IPS-20b (cell line): ENCODE measurements around the gene MRGPRE.

Source experiments
- H3K27ac ChIP-seq: one replicate; pipeline ENCODE4 v1.5.1; 2013; ENCODE audit warnings: low read length
- H3K27me3 ChIP-seq: 2 replicates; pipeline ENCODE4 v1.6.1; 2013; ENCODE audit warnings: mild to moderate bottlenecking, low read length, inconsistent platforms; ENCODE audit not compliant: insufficient read depth
- H3K36me3 ChIP-seq: 2 replicates; pipeline ENCODE4 v1.6.1; 2013; ENCODE audit warnings: low read depth, mild to moderate bottlenecking, inconsistent platforms, low read length, moderate library complexity; ENCODE audit not compliant: insufficient read depth
- H3K4me1 ChIP-seq: 2 replicates; pipeline ENCODE4 v1.6.1; 2013; ENCODE audit warnings: mild to moderate bottlenecking, control low read depth, inconsistent platforms, low read length, moderate library complexity; ENCODE audit not compliant: insufficient read depth
- H3K4me3 ChIP-seq: 2 replicates; pipeline ENCODE4 v1.5.1; 2013; ENCODE audit warnings: mild to moderate bottlenecking, low read length, inconsistent platforms
- H3K9ac ChIP-seq: 2 replicates; pipeline ENCODE4 v1.6.1; 2013; ENCODE audit warnings: low read depth, mild to moderate bottlenecking, inconsistent platforms, low read length, moderate library complexity
- H3K9me3 ChIP-seq: 2 replicates; pipeline ENCODE4 v1.6.1; 2013; ENCODE audit warnings: mild to moderate bottlenecking, low read depth, low read length, inconsistent platforms; ENCODE audit not compliant: insufficient read depth

MRGPRE gene

DNA sequence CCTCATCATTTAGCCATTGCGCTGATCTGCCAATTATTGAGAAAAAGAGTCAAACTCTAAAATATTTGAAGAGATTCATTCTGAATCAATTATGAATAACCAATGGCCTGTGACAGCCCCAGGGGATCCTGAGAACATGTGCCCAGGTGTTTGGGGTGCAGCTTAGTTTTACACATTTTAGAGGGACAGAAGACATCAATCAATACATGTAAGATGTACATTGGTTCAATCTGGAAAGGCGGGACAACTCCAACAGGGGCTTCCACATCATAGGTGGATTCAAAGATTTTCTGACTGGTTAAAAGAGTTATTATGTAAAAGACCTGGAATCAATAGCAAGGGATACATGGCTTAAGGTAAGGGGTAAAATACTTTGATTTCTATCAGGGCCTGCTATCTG lies 4.9 kb upstream of the MRGPRE start:
- Histone ChIP-seq H3K27ac (no peak overlapping the region), H3K4me3 (no peak overlapping the region), H3K27me3 (no peaks in the 10 kb centered on the region), H3K4me1 (peaks cover 5% of the 10 kb centered on the region; the same call in 1 of the 2 replicates), H3K9ac (no peak overlapping the region), H3K9me3 (peaks cover 6% of the 10 kb centered on the region; the same call in 1 of the 2 replicates), H3K36me3 (no peaks in the 10 kb centered on the region)

DNA sequence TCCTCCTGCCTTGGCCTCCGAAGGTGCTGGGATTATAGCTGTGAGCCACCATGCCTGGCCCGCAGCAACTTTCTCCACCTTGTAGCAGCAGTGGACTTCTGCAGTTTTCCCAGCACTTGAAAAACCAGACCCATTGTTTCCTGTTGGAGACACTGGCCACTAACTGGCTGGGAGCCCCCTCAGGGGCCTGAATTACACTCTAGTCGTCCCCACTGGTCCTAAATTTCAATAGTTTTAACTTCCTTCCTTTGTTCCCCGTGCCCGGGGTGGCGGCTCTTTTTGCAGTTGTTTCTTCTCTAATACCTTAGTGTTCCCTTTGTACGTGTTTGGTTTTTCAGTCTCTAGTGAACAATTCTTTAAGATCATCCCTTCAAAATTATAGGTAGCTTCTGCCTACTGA lies 2.6 kb upstream of the MRGPRE start:
- Histone ChIP-seq H3K4me3 (no peak overlapping the region), H3K27ac (no peak overlapping the region), H3K9me3 (no peaks in the 10 kb centered on the region), H3K27me3 (no peaks in the 10 kb centered on the region), H3K9ac (no peak overlapping the region), H3K36me3 (no peaks in the 10 kb centered on the region), H3K4me1 (no peaks in the 10 kb centered on the region)

DNA sequence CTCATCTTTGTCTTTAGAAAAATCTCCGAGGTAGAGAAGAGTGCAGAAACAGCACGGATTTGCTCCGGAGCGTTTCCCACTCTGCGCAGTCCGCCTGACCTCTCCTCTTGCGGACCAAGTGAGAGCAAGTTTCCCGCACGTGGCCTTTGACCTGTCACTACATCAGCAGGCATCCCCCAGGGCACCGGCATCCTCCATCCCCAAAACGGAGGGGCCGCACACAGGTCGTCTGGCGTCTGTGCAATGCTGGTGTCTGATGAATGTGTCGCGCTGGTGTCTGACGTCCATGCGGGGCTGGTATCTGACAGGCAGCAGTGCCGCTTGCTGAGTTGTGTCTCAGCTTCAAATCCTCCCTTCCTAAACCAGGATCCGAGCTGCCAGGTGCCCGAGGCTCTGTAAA lies 739 bp upstream of the MRGPRE start:
- H3K4me3 ChIP-seq: no peak overlapping the region
- no peaks in the 10 kb centered on the region for H3K4me1 ChIP-seq
- no peak overlapping the region for H3K9ac ChIP-seq
- H3K27ac ChIP-seq: no peak overlapping the region
- no peaks in the 10 kb centered on the region for H3K9me3 ChIP-seq
- H3K36me3 ChIP-seq: no peaks in the 10 kb centered on the region
- H3K27me3 ChIP-seq: no peaks in the 10 kb centered on the region

DNA sequence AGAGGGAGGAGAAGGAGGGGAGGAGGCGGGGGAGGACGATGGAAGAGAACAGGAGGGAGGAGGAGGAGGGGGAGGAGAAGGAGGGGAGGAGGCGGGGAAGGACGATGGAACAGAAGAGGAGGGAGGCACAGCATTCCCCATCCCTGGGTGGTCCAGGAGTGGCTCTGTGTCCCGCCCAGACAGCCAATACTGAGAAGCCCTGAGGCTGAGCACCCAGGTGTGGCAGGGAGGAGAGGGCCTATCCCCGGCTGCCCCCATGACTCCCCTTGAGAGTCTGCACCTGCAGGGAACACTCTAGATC lies 717 bp downstream of the MRGPRE start:
- Histone ChIP-seq H3K36me3 (no peaks in the 10 kb centered on the region), H3K9me3 (no peaks in the 10 kb centered on the region), H3K27me3 (no peaks in the 10 kb centered on the region), H3K9ac (no peak overlapping the region), H3K4me3 (no peak overlapping the region), H3K4me1 (no peaks in the 10 kb centered on the region), H3K27ac (no peak overlapping the region)

DNA sequence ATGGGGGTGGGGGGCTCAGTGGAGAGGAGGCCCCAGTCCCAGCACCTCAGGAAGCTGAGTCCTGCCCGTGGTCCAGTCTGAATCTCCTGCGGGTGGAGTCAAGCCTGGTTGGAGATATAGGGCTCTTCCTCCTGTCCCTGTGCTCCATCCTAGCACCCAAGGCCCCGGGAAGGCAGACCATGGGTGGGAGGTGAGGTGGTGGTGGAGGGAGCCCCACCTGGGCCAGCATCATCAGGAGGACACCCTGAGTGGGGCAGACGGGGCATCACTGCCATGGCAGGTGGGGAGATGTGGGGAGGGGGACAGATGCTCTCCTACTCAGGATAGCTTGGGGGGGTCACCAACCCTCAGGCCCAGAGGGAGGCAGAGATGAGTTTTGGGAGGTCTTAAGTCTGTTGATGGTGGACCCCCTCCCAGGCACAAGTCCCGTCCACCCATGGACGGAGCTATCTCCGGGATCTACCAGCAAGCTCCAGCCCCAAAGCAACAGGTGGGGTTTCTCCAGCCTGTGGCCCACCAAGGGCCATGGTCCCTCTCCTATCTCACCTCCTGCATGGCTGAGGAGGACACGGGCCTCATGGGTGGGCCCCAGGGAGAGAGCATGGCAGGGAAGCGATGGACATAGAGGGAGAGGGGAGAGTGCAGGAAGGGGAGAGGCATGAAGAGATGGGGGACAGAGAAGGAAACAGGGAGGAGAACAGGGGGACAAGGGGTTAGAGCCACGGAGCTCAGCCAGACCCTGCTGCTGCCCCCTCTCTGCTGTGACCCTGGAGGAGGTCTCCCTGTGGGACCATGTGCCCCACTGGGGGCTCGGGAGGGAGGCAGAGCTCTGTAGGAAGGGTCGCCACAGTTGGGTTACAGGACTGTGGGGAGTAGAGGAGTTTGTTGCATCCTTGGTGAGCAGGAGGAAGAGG lies 1.3 kb downstream of the MRGPRE start:
- Histone ChIP-seq H3K27ac (no peak overlapping the region), H3K36me3 (no peaks in the 10 kb centered on the region), H3K9me3 (no peaks in the 10 kb centered on the region), H3K9ac (no peak overlapping the region), H3K27me3 (no peaks in the 10 kb centered on the region), H3K4me1 (no peaks in the 10 kb centered on the region), H3K4me3 (no peak overlapping the region)

DNA sequence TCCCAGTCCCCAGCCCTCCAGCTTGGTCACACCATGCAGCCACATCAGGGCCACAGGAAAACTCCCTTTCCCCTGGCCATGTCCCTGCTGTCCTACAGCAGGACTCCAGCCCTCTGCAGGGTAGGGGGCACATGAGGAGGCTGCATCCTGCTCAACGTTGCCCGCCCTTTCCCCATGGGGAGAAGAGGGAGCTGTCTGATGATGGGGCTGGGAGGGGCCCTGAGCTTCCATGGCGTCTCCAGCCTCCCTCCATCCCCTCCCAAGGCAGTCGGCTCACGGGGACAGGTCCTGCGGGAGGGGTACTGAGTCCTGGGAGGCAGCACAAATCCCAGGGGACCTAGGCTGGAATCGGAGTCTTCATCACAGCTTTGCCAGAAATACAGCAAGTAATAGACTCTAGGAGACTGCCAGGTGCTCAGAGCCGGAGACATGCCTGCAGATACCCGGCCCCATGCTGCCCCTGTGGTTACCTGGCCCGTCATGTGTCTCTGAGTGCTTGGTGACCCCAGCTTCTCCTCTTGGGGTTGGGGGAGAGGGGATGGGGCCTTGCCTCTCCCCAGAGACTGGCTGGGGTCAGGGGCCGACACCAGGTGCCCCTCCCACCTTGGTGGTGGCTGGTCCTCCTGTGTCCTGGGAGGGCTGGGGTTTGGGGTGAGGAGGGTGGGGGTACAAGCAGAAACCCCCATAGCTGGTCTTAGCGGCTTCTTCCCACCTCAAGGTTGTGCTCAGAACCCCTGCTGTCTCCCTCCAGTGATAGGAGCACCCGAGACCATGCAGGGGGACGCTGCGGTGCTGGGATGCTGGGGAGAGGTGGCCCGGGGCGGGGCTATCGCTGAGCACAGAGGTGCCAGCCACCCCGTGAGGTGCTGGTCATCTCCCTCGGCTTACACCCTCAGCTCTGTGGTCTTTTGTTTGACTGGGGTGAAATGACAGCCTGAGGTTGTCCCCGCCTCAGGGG lies 2.3 kb downstream of the MRGPRE start:
- Histone ChIP-seq H3K4me1 (no peaks in the 10 kb centered on the region), H3K4me3 (no peak overlapping the region), H3K36me3 (no peaks in the 10 kb centered on the region), H3K27me3 (no peaks in the 10 kb centered on the region), H3K9me3 (no peaks in the 10 kb centered on the region), H3K9ac (no peak overlapping the region), H3K27ac (no peak overlapping the region)

DNA sequence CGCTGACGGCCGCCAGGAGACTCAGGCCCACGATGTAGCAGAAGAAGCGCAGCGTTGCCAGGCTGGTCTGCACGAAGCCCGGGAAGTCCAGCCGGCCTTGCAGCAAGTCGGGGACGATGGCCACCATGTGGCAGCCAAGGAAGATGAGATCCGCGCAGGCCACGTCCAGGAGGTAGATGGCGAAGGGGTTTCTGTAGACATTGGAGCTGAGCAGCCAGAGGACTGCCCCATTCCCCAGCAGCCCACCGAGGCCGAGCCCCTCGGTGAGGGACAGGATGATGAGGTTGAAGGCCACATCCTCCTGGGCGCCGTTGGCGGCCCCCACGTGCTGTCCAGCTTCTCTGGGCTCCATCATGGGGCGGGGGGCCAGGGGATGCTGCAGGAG lies 3.8 kb downstream of the MRGPRE start:
- H3K4me3 ChIP-seq: no peak overlapping the region
- H3K9ac ChIP-seq: no peak overlapping the region
- no peak overlapping the region for H3K27ac ChIP-seq
- no peaks in the 10 kb centered on the region for H3K9me3 ChIP-seq
- H3K4me1 ChIP-seq: peaks cover 4% of the 10 kb centered on the region; the same call in 1 of the 2 replicates
- no peaks in the 10 kb centered on the region for H3K36me3 ChIP-seq
- no peaks in the 10 kb centered on the region for H3K27me3 ChIP-seq

DNA sequence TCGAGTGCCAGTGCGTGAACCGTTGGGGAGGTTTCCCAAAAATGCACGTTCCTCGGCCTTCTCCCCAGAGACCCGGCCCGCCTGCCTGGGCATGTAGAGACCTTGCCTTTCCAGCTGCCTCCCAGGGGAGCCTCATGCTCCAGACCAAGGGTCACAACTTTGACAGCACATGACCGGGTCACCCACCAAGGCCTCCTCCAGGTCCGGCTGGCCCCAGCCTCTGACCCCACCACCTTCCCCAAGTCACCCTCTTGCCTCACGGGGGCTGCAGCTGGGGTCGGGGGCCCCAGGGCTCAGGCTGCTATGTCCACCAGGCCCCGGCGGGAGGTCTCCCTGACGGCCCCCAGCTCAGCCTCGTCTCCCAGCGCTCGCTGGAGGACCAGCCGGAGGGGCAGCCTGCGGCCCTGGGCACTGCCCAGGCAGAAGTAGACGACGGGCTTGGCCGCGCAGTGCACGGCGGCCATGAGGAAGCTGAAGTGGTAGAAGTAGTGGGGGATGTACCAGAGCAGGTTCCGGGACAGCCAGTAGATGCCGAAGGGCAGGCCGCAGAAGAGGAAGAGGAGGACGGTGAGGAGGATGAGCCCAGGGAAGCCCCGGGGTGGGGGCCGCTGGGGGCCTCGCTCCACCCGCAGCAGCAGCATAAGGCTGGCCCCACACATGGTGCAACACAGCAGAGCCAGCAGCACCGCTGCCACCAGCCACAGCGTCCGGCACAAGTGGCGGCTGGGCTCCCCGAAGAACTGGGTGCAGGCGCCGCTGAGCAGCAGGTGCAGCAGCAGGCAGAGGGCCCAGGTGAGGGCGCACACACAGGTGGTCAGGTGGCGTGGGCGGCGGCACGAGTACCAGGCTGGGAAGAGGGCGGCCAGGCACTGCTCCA lies 4.4 kb downstream of the MRGPRE start:
- peaks cover 4% of the 10 kb centered on the region; the same call in 1 of the 2 replicates for H3K4me1 ChIP-seq
- no peaks in the 10 kb centered on the region for H3K27me3 ChIP-seq
- no peak overlapping the region for H3K27ac ChIP-seq
- no peak overlapping the region for H3K4me3 ChIP-seq
- no peaks in the 10 kb centered on the region for H3K36me3 ChIP-seq
- no peaks in the 10 kb centered on the region for H3K9me3 ChIP-seq
- no peak overlapping the region for H3K9ac ChIP-seq

DNA sequence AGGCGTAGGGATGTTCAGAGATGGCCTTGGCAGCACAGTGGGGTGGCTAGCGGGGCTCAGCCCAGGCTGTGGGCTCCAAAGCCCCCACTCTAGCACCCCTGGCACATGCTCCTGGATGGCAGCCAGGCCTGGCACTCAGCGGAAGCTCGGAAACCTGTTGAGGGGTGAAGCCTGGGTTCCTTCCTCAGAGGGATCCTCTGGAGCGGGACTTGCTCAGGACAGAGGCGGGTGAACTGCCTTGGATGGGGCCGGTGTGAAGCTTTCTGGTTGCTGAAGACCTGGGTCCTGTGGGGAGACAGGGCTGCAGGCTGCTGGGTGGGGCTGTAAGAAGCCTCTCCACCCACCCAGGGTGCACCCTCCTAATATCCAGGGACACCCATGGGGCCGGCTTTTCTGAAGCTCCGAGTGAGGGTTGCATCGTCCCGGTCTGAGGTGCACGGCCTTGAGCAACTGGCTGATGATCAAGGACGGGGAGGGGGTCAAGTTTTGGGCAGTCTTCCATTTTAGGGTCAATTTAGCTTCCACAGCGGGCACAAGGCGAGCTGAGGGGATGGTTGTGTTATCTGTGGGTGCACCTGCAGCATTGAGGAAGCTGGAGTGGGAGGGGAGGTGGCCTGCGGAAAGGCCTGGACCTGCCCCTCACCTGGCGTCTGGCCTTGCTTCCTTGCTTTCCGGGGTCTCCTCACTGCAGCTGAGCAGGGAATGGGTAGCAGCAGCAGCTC lies 5.2 kb downstream of the MRGPRE start:
- no peak overlapping the region for H3K27ac ChIP-seq
- no peaks in the 10 kb centered on the region for H3K36me3 ChIP-seq
- no peaks in the 10 kb centered on the region for H3K27me3 ChIP-seq
- no peak overlapping the region for H3K4me3 ChIP-seq
- peaks cover 4% of the 10 kb centered on the region; the same call in 1 of the 2 replicates for H3K4me1 ChIP-seq
- H3K9ac ChIP-seq: no peak overlapping the region
- H3K9me3 ChIP-seq: no peaks in the 10 kb centered on the region

DNA sequence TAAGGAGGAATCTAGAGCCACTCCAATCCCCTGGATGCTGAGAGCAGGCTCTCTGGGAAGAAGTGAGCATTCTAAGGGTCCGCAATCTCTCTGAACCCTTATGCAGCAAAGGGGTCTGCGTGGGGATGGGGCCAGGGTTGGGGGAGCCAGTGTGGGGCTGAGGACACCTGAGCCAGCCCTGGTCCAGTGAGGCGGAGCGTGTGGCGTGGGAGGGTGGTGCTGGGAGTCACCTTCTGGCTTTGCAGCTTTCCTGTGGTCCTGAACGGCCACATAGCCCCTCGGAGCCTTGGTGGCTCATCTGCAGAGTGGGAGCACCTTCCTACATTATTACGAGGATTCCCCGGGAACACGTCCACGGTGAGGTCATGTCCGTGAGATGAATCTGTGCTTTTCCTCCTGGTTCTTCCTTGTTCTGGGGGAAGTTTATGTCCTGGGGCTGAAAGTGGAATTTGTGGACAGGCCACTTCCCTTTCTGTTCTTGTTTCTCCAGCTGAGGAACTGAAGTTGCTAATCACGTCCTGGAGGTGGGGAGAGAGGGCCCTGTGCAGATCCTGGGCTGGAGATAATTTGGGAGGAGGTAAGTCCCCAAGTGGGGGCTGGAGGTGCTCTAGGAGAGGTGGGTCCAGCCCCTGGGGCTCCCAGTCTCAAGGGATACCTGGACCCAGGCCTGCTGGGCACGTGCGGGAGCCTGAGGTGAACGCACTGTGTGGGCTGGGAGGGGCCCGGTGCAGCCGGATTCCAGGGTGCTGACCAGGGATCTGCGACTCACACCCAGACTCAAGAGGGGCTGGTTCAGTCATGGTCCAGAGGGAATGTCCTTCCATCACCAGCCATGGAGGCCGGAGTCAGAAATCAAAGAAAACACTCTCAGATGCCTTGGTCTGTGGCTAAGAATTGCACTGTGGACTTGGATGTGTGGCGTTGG lies 6.1 kb downstream of the MRGPRE start:
- Histone ChIP-seq H3K4me3 (no peak overlapping the region), H3K36me3 (no peaks in the 10 kb centered on the region), H3K9me3 (no peaks in the 10 kb centered on the region), H3K4me1 (peaks cover 4% of the 10 kb centered on the region; the same call in 1 of the 2 replicates), H3K27me3 (no peaks in the 10 kb centered on the region), H3K27ac (no peak overlapping the region), H3K9ac (no peak overlapping the region)
